ENCODE measurements around the gene LURAP1L.

DNA sequence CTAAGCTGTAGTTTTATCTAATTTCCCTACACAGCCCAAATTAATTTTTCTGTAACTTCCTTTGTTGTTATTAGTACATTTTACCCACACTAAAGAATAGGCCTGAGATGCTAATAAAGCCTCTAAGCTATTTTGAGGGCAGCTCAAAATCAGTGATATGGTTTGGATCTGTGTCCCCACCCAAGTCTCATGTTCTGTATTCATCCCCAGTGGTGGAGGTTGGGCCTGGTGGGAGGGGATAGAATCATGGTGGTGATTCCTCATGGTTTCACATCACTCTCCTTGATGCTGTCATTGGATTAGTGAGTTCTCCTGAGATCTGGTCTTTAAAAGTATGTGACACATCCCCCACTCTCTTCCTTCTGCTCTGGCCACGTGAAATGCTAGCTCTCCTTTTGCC, 27.3 kb downstream of the LURAP1L start:
- TF ChIP-seq, protein P1, sequence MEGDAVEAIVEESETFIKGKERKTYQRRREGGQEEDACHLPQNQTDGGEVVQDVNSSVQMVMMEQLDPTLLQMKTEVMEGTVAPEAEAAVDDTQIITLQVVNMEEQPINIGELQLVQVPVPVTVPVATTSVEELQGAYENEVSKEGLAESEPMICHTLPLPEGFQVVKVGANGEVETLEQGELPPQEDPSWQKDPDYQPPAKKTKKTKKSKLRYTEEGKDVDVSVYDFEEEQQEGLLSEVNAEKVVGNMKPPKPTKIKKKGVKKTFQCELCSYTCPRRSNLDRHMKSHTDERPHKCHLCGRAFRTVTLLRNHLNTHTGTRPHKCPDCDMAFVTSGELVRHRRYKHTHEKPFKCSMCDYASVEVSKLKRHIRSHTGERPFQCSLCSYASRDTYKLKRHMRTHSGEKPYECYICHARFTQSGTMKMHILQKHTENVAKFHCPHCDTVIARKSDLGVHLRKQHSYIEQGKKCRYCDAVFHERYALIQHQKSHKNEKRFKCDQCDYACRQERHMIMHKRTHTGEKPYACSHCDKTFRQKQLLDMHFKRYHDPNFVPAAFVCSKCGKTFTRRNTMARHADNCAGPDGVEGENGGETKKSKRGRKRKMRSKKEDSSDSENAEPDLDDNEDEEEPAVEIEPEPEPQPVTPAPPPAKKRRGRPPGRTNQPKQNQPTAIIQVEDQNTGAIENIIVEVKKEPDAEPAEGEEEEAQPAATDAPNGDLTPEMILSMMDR (conservative IDR thresholded peaks at IDR 0.05 in 1 of 2, IDR thresholded peaks at IDR 0.05 in 1 of 2; ENCODE audit: low read depth in 1 of 2, low read length in 2 of 2) = no peak
- TF ChIP-seq EZH2 (IDR thresholded peaks at IDR 0.05; ENCODE audit: low read length, missing control alignments) = no peak
